Epithelial cell of esophagus (primary cell): ENCODE data around the gene JPT2.
A peak's percentile ranks its signal among the peaks of the same experiment; 100 is the strongest.

Source experiments
- DNase-seq: peaks from one replicate; pipeline ENCODE4 v3.0.0; 2010; ENCODE audit warnings: low read depth
- H3K4me3 ChIP-seq: 2 replicates; pipeline ENCODE4 v1.5.1; 2011; ENCODE audit warnings: mild to moderate bottlenecking, low read length, control low read depth
- TF ChIP-seq, protein P1 (sequence below): IDR thresholded peaks from 2 replicates; pipeline ENCODE4 v1.5.1; 2011; ENCODE audit warnings: low read depth, mild to moderate bottlenecking, low read length, control low read depth, inconsistent platforms; ENCODE audit not compliant: insufficient read depth; ENCODE audit errors: missing control alignments

Gene JPT2

DNA sequence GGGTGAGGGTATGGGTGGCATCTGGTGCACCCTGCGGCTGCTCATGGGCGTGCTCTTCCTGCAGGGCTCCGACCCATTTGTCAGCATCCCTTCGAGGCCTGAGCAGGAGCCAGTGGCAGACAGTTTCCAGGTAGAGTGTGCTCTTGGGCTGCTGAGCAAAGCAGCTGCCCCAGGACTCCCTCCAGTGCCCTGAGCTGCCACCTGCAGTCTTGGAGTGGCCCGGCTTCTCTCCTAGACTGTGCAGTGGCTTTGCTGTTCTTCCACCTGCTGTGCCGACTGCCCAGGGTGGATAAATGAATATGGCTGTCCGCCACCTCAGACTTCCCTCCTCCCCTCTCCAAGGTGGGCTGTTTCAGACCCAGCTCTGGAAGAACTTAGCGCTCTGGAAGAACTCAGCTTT is 10.8 kb upstream of the JPT2 start:
- no peak for DNase-seq
- TF ChIP-seq, protein P1, sequence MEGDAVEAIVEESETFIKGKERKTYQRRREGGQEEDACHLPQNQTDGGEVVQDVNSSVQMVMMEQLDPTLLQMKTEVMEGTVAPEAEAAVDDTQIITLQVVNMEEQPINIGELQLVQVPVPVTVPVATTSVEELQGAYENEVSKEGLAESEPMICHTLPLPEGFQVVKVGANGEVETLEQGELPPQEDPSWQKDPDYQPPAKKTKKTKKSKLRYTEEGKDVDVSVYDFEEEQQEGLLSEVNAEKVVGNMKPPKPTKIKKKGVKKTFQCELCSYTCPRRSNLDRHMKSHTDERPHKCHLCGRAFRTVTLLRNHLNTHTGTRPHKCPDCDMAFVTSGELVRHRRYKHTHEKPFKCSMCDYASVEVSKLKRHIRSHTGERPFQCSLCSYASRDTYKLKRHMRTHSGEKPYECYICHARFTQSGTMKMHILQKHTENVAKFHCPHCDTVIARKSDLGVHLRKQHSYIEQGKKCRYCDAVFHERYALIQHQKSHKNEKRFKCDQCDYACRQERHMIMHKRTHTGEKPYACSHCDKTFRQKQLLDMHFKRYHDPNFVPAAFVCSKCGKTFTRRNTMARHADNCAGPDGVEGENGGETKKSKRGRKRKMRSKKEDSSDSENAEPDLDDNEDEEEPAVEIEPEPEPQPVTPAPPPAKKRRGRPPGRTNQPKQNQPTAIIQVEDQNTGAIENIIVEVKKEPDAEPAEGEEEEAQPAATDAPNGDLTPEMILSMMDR: peak; percentile 10
- no peak overlapping the region for H3K4me3 ChIP-seq

DNA sequence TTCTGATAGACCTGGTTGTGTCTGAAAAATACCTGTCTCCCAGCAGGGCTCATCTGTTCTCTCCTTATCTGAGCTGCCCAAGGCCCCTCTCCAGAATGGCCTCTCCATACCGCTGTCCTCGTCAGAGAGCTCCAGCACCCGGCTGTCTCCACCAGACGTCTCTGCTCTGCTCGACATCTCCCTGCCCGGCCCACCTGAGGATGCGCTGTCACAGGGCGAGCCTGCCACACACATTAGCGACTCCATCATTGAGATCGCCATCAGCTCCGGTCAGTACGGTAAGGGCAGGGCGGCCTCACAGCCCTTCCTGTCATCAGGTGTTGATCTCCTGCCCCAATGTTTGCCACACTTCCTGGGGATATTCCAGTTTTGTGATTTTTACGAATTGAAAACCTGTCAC is 10.2 kb upstream of the JPT2 start:
- TF ChIP-seq, protein P1: no peak
- no peak for DNase-seq
- no peak overlapping the region for H3K4me3 ChIP-seq

DNA sequence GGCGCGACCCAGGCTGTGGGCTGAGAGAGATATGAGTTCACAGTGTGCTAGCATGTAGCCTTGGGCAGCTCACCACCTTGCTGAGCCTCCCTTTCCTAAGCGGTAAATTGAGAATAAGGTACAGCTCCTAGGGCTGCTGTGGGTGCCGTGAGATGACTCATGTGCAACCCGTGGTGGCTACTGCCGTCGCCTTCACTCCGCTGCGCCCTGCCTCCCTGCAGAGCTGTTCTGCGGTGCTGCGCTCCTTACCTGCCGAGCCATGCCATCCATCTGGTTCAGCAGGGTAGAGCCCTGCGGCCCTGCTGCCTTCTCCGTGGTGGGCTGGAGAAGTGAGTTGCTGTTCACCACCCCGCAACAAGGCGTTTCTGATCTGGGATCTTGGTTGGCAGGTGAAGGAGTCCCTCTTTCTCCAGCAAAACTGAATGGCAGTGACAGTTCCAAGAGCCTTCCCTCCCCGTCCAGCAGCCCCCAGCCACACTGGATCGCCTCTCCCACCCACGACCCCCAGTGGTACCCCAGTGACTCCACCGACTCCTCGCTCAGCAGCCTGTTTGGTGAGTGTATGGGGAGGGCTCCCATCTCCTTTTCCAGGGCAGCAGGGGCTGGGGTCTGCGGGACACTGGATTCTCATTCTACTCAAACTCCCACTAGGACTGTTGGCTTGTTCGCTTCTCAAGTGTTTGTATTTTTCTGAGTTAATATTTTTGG is 9.3 kb upstream of the JPT2 start:
- DNase-seq: no peak
- TF ChIP-seq, protein P1: no peak
- no peak overlapping the region for H3K4me3 ChIP-seq

DNA sequence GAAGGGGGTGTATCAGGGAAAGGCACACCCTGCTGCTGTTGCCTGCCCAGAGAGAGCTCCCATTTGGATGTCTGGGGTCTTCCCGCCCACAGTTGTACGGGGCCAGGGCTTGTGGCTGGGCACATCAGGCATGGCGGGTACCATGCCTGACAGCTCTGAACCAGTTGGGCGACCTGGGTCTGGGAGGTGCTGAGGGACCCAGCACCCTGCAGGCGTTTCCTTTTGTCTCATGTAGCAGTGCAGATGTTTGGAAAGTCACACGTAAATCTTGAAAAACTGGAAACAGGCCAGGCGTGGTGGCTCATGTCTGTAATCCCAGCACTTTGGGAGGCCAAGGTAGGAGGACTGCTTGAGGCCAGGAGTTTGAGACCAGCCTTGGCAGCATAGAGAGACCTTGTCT is 8.4 kb upstream of the JPT2 start:
- TF ChIP-seq, protein P1: no peak
- H3K4me3 ChIP-seq: no peak overlapping the region
- no peak for DNase-seq

DNA sequence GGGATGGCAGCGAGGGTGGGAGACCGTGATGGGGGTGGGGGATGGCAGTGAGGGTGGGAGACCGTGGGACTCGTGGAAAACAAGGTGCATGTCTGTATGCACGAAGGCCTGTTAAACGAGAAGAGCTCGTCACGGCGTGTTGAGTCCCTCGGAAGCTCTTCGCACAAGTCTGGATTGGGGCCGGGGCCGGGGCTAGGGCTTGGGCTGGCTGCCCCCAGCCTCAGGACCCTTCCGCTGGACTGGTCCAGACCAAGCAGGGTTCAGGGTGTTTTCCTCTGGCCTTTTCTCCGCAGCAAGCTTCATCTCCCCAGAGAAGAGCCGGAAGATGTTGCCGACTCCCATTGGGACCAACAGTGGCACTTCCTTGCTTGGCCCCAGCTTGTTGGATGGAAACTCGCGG is 7.7 kb upstream of the JPT2 start:
- H3K4me3 ChIP-seq: no peak overlapping the region
- TF ChIP-seq, protein P1: no peak
- no peak for DNase-seq

DNA sequence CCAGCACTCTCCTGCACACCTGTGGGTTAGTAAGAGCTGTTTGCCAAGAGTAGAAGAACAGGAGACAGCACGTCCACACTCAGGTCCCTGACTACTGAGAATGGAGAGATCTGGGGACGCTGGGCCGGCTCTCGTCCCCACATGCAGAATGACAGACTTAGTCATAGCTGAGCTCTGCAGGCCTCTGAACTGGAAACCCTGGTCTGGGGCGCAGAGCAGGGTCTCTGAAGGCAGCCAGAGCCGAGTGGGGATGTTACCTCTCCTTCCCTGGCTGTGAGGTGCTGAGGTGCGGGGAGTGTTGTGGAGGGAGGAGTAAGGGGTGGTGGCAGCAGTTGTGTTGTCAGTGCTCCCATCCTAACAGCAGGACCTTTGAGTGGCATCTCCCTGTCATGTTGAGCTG is 7.2 kb upstream of the JPT2 start:
- H3K4me3 ChIP-seq: no peak overlapping the region
- TF ChIP-seq, protein P1: no peak
- DNase-seq: no peak
